ENCODE measurements around the gene DRICH1.
"Not testable (repeated sequence)": the region's sequence is repeated elsewhere in the genome, so short reads cannot be mapped to it uniquely, and the experiment has no call there.

The DRICH1 gene

DNA sequence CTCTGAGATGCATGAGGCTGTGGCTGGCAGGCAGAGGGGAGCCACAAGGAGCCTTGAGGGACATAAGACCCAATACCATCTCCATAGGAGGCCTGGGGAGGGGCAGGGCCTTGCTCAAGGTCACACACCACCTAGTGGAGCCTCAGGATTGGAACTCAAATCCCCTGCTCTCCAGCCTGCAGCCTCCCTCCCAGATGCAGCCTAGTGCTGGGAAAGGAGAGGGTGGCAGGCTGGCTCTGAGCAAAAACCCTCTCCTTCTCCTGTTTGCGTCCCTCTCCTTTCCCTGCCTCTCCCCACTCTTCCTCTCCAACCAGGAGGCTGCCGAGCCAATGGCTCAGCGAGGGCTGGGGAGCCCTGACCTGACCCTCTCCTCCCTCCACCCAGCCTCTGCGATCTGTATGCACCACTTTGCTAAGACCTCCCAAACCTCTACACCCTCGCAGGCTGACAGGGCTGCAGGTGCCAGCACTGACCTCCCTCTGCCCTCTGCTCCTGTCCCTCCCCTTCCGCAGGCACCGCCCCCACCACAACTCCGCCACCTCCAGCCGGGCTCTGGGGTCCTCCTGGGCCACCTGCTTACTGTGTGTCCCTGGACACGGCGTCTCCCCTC lies 66.7 kb downstream of the DRICH1 start:
- no peak for DNase-seq

DNA sequence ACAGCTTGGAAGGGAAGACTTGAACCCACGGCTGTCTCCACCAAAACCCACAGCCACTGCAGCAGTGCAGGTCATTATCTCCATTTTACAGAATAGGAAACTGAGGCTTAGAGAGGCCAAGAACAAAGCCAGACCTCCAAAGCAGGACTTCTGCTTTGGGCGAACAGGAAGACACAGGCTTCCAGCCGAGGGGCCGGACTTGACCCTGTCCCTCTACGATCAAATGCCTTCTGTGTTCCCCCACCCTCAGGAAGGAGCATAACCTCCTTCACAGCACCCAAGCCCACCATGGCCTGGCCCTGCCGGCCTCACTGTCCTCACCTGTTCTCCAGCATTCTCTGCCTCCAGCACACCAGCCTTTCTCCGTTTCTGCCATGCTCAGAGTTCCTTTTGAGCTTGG lies 67.8 kb downstream of the DRICH1 start:
- DNase-seq, result no peak

DNA sequence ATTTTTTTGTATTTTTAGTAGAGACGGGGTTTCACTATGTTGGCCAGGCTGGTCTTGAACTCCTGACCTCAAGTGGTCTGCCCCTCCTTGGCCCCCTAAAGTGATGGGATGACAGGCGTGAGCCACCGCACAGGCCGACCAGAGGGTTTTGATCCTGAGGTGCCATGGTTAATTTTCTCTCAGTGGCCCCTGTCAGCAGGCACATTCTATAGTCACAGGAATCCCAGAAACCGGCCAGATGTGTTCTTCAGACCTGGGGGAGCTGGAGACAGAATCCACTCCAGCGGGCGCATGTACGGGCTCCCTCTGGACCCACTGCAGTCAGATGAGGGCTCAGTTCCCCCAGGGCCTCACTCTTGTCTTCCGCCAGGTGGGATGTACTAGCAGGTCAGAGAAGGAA lies 69.0 kb downstream of the DRICH1 start:
- no peak for DNase-seq

DNA sequence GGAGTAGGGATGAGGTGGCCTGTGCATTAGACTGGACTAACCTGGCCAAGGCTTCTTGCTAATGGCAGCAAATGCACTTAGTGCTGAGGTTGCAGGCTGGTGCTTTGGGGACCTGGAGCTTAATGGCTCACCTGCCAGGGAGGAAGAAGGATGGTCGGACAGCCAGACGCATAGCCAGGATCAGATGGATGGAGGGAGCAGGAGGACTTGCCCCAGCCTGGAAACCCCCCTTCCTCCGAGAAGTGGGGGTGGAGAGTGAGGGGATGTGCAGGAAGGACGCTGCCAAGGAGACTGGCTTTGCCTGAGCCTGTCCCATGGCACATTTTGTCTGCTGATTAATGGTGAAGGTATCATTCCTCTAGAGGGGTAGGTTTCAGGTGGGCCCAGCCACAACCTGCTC lies 69.9 kb downstream of the DRICH1 start:
- DNase-seq, result no peak

DNA sequence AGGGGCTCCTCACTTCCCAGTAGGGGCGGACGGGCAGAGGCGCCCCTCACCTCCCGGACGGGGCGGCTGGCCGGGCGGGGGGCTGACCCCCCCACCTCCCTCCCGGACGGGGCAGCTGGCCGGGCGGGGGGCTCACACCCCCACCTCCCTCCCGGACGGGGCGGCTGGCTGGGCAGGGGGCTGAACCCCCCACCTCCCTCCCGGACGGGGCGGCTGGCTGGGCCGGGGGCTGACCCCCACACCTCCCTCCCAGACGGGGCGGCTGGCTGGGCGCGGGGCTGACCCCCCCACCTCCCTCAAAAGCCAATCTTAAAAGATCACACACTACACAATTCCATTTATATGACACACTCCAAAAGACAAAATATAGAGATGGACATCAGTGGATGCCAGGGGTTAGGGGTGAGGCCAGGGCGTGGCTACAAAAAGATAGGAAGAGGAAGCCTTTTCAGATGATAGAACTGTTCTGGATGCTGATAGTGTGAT lies 71.1 kb downstream of the DRICH1 start:
- DNase-seq, result not testable (repeated sequence)

DNA sequence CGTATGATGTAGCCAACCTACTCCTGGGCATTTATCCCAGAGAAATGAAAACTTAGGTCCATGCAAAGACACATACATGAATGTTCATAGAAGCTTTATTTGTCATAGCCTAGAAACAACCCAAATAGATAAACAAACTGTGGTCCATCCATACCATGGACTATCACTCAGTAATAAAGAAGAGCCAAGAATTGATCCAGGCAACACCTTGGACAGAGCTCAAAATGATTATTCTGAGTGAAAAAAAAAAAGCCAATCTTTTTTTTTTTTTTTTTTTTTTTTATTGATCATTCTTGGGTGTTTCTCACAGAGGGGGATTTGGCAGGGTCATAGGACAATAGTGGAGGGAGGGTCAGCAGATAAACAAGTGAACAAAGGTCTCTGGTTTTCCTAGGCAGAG lies 71.9 kb downstream of the DRICH1 start:
- not testable (repeated sequence) for DNase-seq

Measured in CD4-positive, alpha-beta T cell treated with Interferon alpha-2 for 1 hour (primary cell).